RWPE1 (cell line): ENCODE results near the gene RPLP2.

ENCODE experiments used
- CTCF ChIA-PET: fragments of 350-600 bp; sonication (Branson Sonifier 250); formaldehyde crosslinking; extraction: SDS; loops from one replicate; lab custom pipeline; 2021; lab: Yijun Ruan, JAX
- POLR2A ChIA-PET: fragments of 400-600 bp; formaldehyde crosslinking; extraction: SDS; loops from one replicate; lab custom pipeline; 2020; ENCODE audit warnings: antibody characterized with exemption; ENCODE audit not compliant: low non-redundant PET; lab: Yijun Ruan, JAX
- DNase-seq: peaks from one replicate; pipeline ENCODE4 v3.0.0; 2012; ENCODE audit warnings: low spot score
- H3K27ac ChIP-seq: fragments of 450-650 bp; 2 replicates; pipeline ENCODE4 v1.5.1; 2017
- CTCF ChIP-seq: fragments of 450-650 bp; conservative IDR thresholded peaks from 2 replicates; pipeline ENCODE4 v1.5.1; 2017; ENCODE audit warnings: low read depth, mild to moderate bottlenecking

The RPLP2 gene

GRCh38 chr11:834371-835316 lies 24.9 kb downstream of the RPLP2 start:
- peak overlapping the region; percentile 99 for H3K27ac ChIP-seq
- DNase-seq: peak; percentile 87
- no peak for TF ChIP-seq CTCF
- CTCF ChIA-PET: interaction anchor here (0.6 kb wide), 1 partner anchor 16 kb away, joined by 3 read pairs; no protein-coding TSS in a partner anchor
- POLR2A ChIA-PET: interaction anchor here (0.6 to 1.5 kb wide), 5 partner anchors 8 to 44 kb away, joined by 3 to 10 read pairs (median 4); partner anchors contain the start of gene TSPAN4

GRCh38 chr11:836274-836673 lies 26.5 kb downstream of the RPLP2 start:
- ChIA-PET CTCF (no interaction called here), POLR2A (no interaction called here)
- peak overlapping the region; percentile 99 for H3K27ac ChIP-seq
- no peak for TF ChIP-seq CTCF
- no peak for DNase-seq

- DNase-seq: no peak
- CTCF ChIA-PET: no interaction called here
- POLR2A ChIA-PET: no interaction called here
Observed at GRCh38 chr11:836700-837099, 26.9 kb downstream of the RPLP2 start.

GRCh38 chr11:837189-837989 lies 27.6 kb downstream of the RPLP2 start:
- DNase-seq: no peak
- CTCF ChIA-PET: no interaction called here

More at GRCh38 chr11:836700-837099, 26.9 kb downstream of the RPLP2 start:
- no peak for TF ChIP-seq CTCF
- H3K27ac ChIP-seq: peak overlapping the region; percentile 99

GRCh38 chr11:837990-838307 lies 28.2 kb downstream of the RPLP2 start:
- ChIA-PET POLR2A (interaction anchor here (1.0 kb wide), 1 partner anchor 18 kb away, joined by 3 read pairs; no protein-coding TSS in a partner anchor), CTCF (no interaction called here)
- no peak for DNase-seq
- TF ChIP-seq CTCF: no peak
- peak overlapping the region; percentile 99 for H3K27ac ChIP-seq

More at GRCh38 chr11:837189-837989, 27.6 kb downstream of the RPLP2 start:
- peak overlapping the region; percentile 99 for H3K27ac ChIP-seq
- POLR2A ChIA-PET: interaction anchor here (1.0 kb wide), 1 partner anchor 17 kb away, joined by 3 read pairs; no protein-coding TSS in a partner anchor
- no peak for TF ChIP-seq CTCF
